HEK293T (cell line): ENCODE measurements around the gene PAN2.

Experiments used
- FOXK2 ChIP-seq: fragments of 450-650 bp; IDR thresholded peaks from 2 replicates; pipeline ENCODE4 v1.6.1; 2016; ENCODE audit warnings: mild to moderate bottlenecking
- FOXM1 ChIP-seq: fragments of 450-650 bp; IDR thresholded peaks from 2 replicates; pipeline ENCODE4 v1.6.1; 2017; ENCODE audit warnings: mild to moderate bottlenecking, borderline replicate concordance
- LEF1 ChIP-seq: fragments of 450-650 bp; IDR thresholded peaks from 2 replicates; pipeline ENCODE4 v1.6.1; 2017; ENCODE audit warnings: mild to moderate bottlenecking, borderline replicate concordance
- NFRKB ChIP-seq: fragments of 450-650 bp; IDR thresholded peaks from 2 replicates; pipeline ENCODE4 v1.6.1; 2016; ENCODE audit warnings: mild to moderate bottlenecking, moderate library complexity
- SP1 ChIP-seq: fragments of 450-650 bp; IDR thresholded peaks from 2 replicates; pipeline ENCODE4 v1.6.1; 2017
- SUZ12 ChIP-seq: fragments of 450-650 bp; IDR thresholded peaks from 2 replicates; pipeline ENCODE4 v1.6.1; 2016; ENCODE audit warnings: mild to moderate bottlenecking
- ZNF384 ChIP-seq: fragments of 450-650 bp; IDR thresholded peaks from 2 replicates; pipeline ENCODE4 v1.6.1; 2016

DNA sequence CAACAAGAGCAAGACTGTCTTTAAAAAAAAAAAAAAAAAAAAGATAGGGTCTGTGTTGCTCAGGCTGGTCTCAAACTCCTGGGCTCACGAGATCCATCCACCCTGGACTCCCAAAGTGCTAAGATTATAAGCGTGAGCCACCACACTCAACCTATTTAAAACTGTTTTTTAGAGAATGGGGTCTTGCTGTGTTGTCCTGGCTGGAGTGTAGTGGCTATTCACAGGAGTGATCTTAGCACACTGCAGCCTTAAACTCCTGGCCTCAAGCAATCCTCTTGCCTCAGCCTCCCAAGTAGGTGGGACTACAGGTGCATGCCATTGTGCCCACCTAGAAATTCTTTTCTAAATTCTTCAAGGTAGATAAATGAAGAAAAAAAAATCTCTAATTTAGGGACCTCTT is 59.5 kb downstream of the PAN2 start:
- TF ChIP-seq LEF1 (no peak), SP1 (no peak), FOXM1 (no peak), FOXK2 (no peak), NFRKB (no peak), ZNF384 (no peak), SUZ12 (no peak)
